HG03520 (cell line): Measurements from ENCODE around the gene ADGRA1.
"Not testable (repeated sequence)": the region's sequence is repeated elsewhere in the genome, so short reads cannot be mapped to it uniquely, and the experiment has no call there.

Source experiments
- ATAC-seq: cut with Tn5 transposase; IDR thresholded peaks from one replicate; pipeline ENCODE4 v1.9.1; 2021; ENCODE audit warnings: mild to moderate bottlenecking, moderate library complexity; ENCODE audit not compliant: unreplicated experiment

ADGRA1 gene

GRCh38 chr10:133087679-133088178, at the start of gene ADGRA1:
Gene ADGRA1, plus strand, starts transcription at chr10:133087924. Its CDS starts 986 bp downstream, at chr10:133088910.
- ATAC-seq, result no peak

DNA sequence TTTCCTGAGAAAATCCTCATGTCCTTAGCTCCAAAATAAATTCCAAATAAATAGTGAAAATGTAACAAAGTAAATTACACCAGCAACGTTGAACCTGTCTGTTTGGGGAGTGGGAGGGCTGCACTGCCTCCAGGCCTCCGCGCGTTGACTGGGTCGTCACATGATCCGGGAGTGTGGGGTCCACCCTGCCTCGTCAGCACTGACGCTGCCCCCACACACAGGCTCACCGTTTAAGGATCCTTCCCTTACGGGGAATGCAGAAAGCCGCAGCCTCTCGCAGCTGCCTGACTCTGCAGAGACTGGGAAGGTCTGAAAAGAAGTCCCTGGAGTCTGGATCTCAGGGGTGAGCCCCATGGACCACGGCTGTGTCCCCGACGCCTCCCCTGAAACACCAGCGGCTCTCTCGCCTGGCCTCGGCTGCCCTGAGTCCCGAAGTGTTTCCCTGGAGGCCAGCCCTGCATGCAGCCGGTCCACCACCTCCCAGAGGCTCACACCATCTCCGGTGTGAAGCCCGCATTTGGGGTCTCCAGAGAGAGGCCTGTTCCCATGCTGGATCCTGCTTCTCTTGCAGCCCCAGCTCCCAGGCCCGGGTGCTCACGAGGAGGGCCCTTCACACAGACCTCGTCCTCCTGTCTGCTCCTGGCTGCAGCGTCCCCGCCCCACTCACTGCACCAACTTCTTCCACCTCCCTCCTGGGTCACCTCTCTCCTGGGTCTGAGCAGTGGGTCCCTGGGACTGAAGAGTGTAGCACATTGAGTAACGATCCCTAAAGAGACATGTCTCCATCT, 49.5 kb upstream of the ADGRA1 start:
- no peak for ATAC-seq

GRCh38 chr10:133039107-133039802, 48.5 kb upstream of the ADGRA1 start:
- no peak for ATAC-seq

GRCh38 chr10:133039803-133040165, 47.9 kb upstream of the ADGRA1 start:
- no peak for ATAC-seq

DNA sequence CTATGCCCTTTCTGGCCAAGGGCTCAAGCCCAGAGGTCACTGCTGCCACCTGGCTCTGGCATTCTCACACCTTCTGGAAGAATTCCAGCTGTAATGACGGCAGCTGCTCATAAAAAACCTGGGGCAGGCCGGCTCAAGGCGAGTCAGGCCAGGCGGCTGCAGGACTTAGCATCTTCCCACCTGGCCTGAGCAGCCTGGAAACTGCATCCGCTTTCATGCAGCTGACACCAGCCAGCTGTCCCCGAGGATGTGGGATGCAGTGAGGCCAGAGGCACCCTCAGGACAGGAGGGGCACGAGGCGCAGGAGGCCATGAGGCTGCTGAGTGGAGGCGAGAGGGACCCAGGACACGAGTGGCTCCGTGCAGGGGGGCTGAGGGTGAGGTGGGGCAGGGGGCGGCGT, 47.5 kb upstream of the ADGRA1 start:
- no peak for ATAC-seq

GRCh38 chr10:133041101-133041500, 46.6 kb upstream of the ADGRA1 start:
- ATAC-seq, result no peak

- ATAC-seq, result no peak
Measured at GRCh38 chr10:133042061-133042460, 45.7 kb upstream of the ADGRA1 start.

- no peak for ATAC-seq
Measured at GRCh38 chr10:133042816-133043215, 44.9 kb upstream of the ADGRA1 start.

DNA sequence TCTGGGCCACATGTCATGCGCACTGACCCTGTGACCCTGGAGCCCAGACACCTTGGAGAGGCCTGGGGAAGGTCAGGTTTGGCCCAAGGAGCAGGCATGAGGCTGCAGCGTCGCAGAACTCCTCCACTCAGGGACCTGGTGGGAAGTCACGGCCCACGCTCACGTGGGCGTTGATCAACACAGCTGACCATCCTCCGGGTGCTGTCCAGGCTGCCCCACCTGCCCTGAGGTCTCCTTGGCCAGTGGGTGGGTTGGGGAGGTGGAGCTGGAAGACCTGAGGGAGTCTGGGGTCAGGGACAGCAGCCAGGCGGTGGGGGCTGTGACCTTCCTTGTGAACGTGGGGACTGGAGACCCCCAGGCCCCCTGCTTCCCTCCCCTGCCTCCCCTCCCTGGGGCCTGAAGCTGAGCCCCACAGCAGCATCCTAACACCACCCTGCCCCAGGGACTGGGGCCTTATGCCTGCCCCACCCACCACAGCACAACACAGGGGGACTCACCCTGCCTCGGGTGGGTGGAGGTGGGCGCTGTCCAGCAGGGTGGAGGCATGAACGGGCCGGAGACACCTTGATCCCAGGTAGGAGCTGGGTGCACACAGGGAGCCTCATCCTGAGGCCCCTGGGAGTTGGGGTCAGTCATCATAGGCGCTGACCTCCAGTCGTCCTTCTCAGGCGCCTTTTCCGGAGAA, 44.0 kb upstream of the ADGRA1 start:
- no peak for ATAC-seq

- ATAC-seq, result no peak
Measured at GRCh38 chr10:133044401-133044811, 43.3 kb upstream of the ADGRA1 start.

GRCh38 chr10:133045556-133046389, 42.0 kb upstream of the ADGRA1 start:
- ATAC-seq, result no peak

- ATAC-seq, result no peak
Measured at GRCh38 chr10:133046390-133046765, 41.3 kb upstream of the ADGRA1 start.

GRCh38 chr10:133047526-133048123, 40.1 kb upstream of the ADGRA1 start:
- no peak for ATAC-seq

- no peak for ATAC-seq
Measured at GRCh38 chr10:133048266-133048665, 39.5 kb upstream of the ADGRA1 start.

DNA sequence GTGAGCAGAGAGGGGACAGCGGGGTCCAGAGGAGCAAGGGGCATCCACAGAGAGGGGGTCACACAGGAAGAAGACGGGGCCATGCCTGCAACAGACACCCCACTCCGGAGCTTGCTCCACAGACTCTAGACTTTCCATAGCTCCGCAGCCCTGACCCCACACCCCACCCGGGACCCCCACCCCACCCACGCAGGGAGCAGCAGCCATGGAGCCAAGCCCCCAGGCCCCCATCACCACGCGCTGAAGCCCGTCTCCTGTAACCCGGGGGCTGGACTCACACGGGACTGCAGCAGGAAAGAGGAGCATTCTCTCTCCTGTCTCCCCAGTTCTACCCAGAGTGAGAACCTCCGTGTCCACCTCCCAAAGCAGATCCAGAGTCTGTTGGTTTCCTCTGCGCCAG, 38.8 kb upstream of the ADGRA1 start:
- no peak for ATAC-seq

DNA sequence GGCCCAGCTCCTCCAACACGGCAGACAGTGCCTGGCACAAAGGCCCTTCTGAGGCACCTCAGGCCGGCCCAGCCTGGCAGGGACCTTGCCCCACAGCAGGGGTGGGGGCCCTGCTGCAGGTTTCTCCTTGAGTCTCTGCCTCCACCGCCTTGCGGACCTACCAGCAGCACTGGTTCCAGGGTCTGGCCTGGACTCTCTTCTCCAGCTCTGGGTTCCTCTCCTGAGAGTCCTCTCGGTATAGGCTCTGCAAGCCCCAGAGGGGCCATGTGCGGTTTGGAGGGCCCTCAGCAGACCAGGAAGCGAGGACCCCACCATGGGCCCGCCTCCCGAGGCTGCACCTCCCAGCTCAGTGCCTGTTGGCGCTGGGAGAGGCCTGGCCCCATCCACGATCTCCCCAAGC, 38.1 kb upstream of the ADGRA1 start:
- ATAC-seq, result no peak

- ATAC-seq, result no peak
Measured at GRCh38 chr10:133050371-133050770, 37.4 kb upstream of the ADGRA1 start.

- ATAC-seq, result no peak
Measured at GRCh38 chr10:133052076-133052475, 35.6 kb upstream of the ADGRA1 start.

DNA sequence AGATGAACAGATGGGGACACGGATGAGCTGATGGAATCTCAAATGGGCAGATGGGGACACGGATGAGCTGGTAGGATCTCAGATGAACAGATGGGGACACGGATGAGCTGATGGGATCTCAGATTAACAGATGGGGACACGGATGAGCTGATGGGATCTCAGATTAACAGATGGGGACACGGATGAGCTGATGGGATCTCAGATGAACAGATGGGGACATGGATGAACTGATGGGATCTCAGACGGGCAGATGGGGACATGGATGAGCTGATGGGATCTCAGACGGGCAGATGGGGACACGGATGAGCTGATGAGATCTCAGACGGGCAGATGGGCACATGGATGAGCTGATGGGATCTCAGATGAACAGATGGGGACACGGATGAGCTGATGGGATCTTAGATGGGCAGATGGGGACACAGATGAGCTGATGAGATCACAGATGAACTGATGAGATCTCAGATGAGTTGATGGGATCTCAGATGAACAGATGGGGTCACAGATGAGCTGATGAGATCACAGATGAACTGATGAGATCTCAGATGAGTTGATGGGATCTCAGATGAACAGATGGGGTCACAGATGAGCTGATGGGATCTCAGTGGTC, 34.1 kb upstream of the ADGRA1 start:
- not testable (repeated sequence) for ATAC-seq

- no peak for ATAC-seq
Measured at GRCh38 chr10:133055470-133055869, 32.3 kb upstream of the ADGRA1 start.
